22Rv1 (cell line): ENCODE results near the gene EFHD2.

Source experiments
- H3K27ac ChIP-seq: fragments of 450-650 bp; 2 replicates; pipeline ENCODE4 v1.5.1; 2017
- CTCF ChIP-seq: fragments of 450-650 bp; IDR thresholded peaks from 2 replicates; pipeline ENCODE4 v1.5.1; 2017; ENCODE audit warnings: mild to moderate bottlenecking
- ZFX ChIP-seq: fragments of 450-650 bp; IDR thresholded peaks from 2 replicates; pipeline ENCODE4 v1.6.1; 2017; ENCODE audit warnings: antibody characterized with exemption, borderline replicate concordance

EFHD2 gene

GRCh38 chr1:15408890-15409387 lies 749 bp upstream of the EFHD2 start:
- H3K27ac ChIP-seq, result no peak overlapping the region
- no peak for TF ChIP-seq CTCF
- TF ChIP-seq ZFX, result no peak

GRCh38 chr1:15410223-15410883 lies 665 bp downstream of the EFHD2 start:
- no peak for TF ChIP-seq CTCF
- TF ChIP-seq ZFX, result no peak

GRCh38 chr1:15410884-15411245 lies 1.2 kb downstream of the EFHD2 start:
- no peak overlapping the region for H3K27ac ChIP-seq
- TF ChIP-seq ZFX (no peak), CTCF (no peak)

More at GRCh38 chr1:15410223-15410883, 665 bp downstream of the EFHD2 start:
- H3K27ac ChIP-seq, result peak overlapping the region; percentile 30; the same call in 1 of the 2 replicates

GRCh38 chr1:15411593-15412137 lies 2.0 kb downstream of the EFHD2 start:
- TF ChIP-seq ZFX (no peak), CTCF (no peak)
- no peak overlapping the region for H3K27ac ChIP-seq

- no peak for TF ChIP-seq ZFX
- TF ChIP-seq CTCF, result no peak
- no peak overlapping the region for H3K27ac ChIP-seq
Observed at GRCh38 chr1:15412175-15412800, 2.6 kb downstream of the EFHD2 start.

GRCh38 chr1:15412843-15413242 lies 3.2 kb downstream of the EFHD2 start:
- TF ChIP-seq CTCF, result no peak
- no peak for TF ChIP-seq ZFX
- no peak overlapping the region for H3K27ac ChIP-seq
